ENCODE data around the gene PRKCA. TPM values are rescaled to one million over a fixed set of nuclear protein-coding genes. Genes with fewer than 3 reads are reported as not detected.

PRKCA gene
- total RNA-seq, 1 donor from 2014 or later = 4.7 TPM

DNA sequence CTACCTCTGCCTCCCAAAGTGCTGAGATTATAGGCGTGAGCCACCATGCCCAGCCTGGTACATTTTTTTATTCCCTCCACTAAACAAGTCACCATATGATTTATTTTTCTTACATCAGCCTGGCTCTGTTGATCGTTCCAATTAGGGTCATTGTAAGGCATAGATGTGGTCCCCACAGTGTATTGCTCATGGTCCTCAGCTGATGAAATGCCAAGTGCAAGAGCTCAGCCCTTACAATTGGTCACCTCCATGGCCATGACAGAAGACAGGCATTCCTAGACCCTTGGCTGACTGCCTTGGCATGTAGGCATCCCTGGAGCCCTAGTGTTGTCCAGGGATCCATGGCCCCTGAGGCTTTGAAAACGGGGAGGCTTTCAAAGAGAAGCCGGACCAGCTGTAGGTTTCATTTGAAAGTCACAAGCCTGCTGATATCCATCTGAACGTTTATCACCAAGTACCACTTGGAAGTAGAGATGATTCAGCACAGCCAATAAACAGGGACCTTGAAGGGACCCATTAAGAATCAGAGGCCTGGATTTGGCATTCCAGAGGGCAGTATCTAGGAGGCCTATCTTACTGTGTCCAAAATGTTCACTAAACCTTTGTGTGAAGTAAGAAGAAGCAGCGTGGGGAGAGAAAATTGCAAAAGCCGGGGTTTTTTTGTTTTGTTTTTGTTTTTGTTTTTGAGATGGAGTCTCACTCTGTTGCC lies 20.6 kb upstream of the PRKCA start:
- no peaks in the 10 kb centered on the region for H3K36me3 ChIP-seq (ENCODE audit: control insufficient read depth, insufficient read depth, low read length)
- H3K4me3 ChIP-seq (ENCODE audit: low read depth, low read length) = no peak overlapping the region
- FAIRE-seq (no peak), DNase-seq (ENCODE audit: low read depth) (no peak)
- TF ChIP-seq, protein P1, sequence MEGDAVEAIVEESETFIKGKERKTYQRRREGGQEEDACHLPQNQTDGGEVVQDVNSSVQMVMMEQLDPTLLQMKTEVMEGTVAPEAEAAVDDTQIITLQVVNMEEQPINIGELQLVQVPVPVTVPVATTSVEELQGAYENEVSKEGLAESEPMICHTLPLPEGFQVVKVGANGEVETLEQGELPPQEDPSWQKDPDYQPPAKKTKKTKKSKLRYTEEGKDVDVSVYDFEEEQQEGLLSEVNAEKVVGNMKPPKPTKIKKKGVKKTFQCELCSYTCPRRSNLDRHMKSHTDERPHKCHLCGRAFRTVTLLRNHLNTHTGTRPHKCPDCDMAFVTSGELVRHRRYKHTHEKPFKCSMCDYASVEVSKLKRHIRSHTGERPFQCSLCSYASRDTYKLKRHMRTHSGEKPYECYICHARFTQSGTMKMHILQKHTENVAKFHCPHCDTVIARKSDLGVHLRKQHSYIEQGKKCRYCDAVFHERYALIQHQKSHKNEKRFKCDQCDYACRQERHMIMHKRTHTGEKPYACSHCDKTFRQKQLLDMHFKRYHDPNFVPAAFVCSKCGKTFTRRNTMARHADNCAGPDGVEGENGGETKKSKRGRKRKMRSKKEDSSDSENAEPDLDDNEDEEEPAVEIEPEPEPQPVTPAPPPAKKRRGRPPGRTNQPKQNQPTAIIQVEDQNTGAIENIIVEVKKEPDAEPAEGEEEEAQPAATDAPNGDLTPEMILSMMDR (IDR thresholded peaks at IDR 0.05; ENCODE audit: insufficient read depth, low read length, severe bottlenecking) = no peak
- H3K27me3 ChIP-seq (ENCODE audit: control insufficient read depth, insufficient read depth, low read length) = no peaks in the 10 kb centered on the region

DNA sequence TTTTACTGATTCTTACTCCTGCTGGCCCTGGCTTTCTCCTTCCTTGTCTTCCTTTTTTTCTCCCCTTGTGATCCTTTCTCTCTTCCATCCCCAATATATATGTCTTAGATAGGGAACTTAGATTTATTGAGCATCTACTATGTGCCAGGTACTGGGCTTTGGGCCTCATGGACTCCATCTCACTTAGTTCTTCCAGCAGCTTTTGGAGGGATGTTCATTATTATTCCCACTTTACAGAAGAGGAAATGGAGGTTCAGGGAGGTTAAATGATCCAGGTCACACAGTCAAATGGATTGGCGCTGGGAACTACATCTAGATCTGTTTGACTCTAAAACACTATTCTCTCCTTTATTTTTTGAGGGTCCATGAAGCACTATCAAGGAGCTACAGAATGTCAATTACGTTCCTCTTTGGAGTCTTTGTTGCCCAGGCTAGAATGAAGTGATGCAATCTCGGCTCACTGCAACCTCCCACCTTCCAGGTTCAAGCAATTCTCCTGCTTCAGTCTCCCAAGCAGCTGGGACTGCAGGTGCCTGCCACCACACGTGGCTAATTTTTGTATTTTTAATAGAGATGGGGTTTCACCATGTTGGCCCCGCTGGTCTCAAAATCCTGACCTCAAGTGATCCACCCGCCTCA lies 19.0 kb upstream of the PRKCA start:
- H3K36me3 ChIP-seq (ENCODE audit: control insufficient read depth, insufficient read depth, low read length) = no peaks in the 10 kb centered on the region
- FAIRE-seq (no peak), DNase-seq (ENCODE audit: low read depth) (no peak)
- H3K27me3 ChIP-seq (ENCODE audit: control insufficient read depth, insufficient read depth, low read length) = no peaks in the 10 kb centered on the region
- TF ChIP-seq, protein P1 (IDR thresholded peaks at IDR 0.05; ENCODE audit: insufficient read depth, low read length, severe bottlenecking) = no peak
- no peak overlapping the region for H3K4me3 ChIP-seq (ENCODE audit: low read depth, low read length)

DNA sequence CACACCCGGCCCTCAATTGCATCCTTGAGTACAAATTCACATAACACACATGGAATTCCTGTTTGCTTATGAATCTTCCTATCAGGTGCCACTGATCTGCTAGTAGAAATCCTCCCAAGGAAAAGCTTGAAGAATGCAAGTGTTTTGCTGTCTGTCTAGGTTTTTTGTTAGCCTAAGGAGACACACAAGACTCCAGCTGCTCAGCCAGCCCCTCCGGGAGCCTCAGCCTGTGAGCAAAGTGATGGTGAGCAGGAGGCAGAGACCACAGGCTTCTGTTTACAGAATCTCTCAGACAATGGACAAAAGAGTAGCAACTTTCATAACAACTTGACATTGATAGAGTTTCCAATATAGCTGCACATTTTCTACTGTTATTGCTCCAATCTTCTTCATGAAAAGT lies 18.4 kb upstream of the PRKCA start:
- H3K27me3 ChIP-seq (ENCODE audit: control insufficient read depth, insufficient read depth, low read length) = no peaks in the 10 kb centered on the region
- H3K36me3 ChIP-seq (ENCODE audit: control insufficient read depth, insufficient read depth, low read length) = no peaks in the 10 kb centered on the region
- no peak overlapping the region for H3K4me3 ChIP-seq (ENCODE audit: low read depth, low read length)
- DNase-seq (ENCODE audit: low read depth) (no peak), FAIRE-seq (no peak)
- TF ChIP-seq, protein P1 (IDR thresholded peaks at IDR 0.05; ENCODE audit: insufficient read depth, low read length, severe bottlenecking) = no peak

DNA sequence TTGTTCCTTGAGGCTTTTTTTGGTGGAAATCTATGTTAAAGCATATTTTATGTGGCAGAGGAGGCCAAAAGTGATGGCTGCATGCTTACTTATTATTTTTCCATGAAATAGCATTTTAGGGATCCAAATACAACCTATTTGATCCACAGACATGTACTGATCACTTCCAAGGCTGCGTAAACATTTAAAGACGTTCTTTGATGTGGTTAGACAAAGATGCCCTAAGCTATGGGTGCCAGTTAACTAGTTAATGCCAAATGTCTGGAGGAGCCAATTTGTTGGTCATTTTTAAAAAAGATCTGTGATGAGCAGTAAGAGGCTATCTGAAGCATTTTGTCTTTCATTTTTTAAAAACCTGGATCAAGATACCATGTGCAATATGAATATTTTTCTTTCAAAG lies 17.3 kb upstream of the PRKCA start:
- no peaks in the 10 kb centered on the region for H3K27me3 ChIP-seq (ENCODE audit: control insufficient read depth, insufficient read depth, low read length)
- FAIRE-seq (no peak), DNase-seq (ENCODE audit: low read depth) (no peak)
- no peak overlapping the region for H3K4me3 ChIP-seq (ENCODE audit: low read depth, low read length)
- TF ChIP-seq, protein P1 (IDR thresholded peaks at IDR 0.05; ENCODE audit: insufficient read depth, low read length, severe bottlenecking) = no peak
- no peaks in the 10 kb centered on the region for H3K36me3 ChIP-seq (ENCODE audit: control insufficient read depth, insufficient read depth, low read length)

DNA sequence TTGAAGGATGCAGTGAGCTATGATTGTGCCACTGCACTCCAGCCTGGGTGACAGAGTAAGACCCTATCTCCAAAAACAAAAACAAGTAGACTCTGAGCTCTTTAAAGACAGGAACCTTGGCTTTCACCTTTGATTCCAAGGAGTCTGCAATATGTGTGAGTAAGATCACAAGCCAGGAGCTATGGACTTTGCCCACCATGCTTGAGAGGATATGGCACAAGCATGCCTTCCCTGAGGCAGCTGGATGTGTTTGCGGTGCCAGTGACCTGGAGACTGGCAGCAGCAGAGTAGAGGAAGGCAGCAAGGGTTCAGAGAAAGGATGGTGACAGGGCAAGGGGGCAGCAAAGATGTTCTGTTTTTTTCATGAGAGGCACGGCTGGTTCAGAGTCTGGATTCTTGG lies 14.5 kb upstream of the PRKCA start:
- no peak overlapping the region for H3K4me3 ChIP-seq (ENCODE audit: low read depth, low read length)
- no peak for FAIRE-seq
- no peaks in the 10 kb centered on the region for H3K27me3 ChIP-seq (ENCODE audit: control insufficient read depth, insufficient read depth, low read length)
- DNase-seq (ENCODE audit: low read depth) = no peak
- H3K36me3 ChIP-seq (ENCODE audit: control insufficient read depth, insufficient read depth, low read length) = no peaks in the 10 kb centered on the region
- TF ChIP-seq, protein P1 (IDR thresholded peaks at IDR 0.05; ENCODE audit: insufficient read depth, low read length, severe bottlenecking) = no peak
